HG03095 (cell line): ENCODE data around the gene FHAD1.
"Not testable (repeated sequence)": the region's sequence is repeated elsewhere in the genome, so short reads cannot be mapped to it uniquely, and the experiment has no call there.

Experiments
- ATAC-seq: cut with Tn5 transposase; IDR thresholded peaks from one replicate; pipeline ENCODE4 v1.9.1; 2021; ENCODE audit warnings: moderate library complexity; ENCODE audit not compliant: unreplicated experiment

The FHAD1 gene

DNA sequence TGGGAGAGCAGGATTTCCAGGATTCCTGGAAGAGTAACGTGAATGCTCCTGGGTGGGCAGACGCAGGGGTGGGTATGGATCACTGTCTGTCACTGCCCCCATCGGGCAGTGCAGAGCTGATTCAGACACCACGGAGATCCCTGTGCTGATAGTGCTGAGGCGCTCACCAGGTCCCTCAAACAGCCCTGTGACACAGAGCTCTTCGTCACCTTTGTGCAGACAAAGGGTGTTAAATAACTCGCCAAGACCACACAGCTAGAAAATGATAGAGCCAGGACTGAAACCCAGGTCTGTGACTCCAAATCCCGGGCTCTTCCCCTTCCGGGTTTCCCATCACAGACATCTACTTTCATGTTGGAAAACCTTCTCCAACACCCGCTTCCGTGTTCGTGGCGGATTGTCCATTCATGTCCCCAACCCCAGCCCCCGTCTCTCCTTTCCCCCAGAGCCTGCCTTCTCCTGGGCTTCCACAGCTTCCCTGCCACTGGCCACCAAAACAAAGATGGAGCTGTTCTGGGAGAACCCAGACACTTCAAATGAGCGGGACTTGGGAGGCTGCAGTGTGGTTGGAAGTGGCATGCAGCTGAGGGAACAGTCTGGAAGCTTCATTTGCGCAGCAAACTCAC is 165.3 kb downstream of the FHAD1 start:
- ATAC-seq = no peak

DNA sequence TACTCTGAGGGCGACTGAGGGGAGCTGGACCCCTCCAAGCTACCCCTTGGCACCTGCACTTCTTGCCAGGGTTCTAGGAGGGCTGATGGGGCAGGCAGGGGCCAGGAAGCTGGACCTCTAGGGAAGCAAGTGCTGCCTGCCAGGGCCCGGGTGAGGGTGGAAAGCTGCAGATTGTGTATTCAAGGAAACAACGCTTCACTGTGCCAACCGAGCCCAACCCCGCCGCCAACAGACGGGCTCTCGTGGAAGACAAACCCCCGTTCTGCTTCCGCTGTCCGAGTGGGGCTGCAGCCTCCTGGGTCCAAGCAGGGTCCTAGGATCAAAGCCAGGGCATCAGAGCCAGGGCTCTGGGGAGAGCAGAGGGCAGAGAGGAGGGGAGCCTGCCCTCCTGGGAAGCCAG is 165.8 kb downstream of the FHAD1 start:
- no peak for ATAC-seq

DNA sequence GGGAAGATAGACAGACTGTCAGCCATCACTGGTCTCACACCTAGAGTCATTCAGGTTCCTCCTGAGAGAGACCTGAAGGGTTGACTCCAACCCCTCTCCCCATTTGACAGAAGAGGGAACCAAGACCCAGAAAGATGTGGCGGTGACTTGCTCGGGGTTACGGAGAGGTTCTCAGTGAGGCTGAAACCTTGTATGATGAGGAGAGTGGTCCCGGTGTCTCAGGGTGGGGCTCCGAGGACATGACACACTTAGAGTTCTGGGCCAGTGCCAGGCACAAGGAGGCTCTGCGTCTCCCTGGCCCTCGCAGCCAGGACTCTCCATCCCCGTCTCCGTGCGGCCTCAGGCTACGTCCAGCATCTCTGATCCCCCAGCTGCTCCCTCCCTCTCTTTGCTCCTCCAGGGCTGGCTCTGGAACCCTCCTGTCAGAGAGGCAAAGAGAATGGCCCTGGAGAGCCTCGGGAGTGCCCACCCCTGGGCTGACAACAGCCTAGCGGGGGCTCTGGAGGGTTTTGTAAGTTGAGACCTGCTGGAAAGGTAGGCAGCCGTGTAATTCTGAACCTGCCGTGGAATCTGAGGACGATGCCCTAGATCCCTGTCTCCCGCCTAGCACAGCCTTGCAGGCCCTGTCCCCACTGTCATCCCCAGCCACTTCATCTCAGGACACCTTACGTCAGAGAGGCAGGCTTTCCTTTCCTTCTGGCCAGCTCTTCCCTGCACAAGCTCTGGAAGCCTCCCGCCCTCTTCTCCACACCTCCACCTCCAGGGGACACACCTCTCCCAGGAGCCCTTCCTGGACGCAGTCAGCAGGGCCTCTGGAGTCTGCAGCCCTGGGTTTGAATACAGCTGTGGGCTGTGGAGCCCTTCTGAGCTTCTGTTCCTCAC is 166.8 kb downstream of the FHAD1 start:
- ATAC-seq = no peak

DNA sequence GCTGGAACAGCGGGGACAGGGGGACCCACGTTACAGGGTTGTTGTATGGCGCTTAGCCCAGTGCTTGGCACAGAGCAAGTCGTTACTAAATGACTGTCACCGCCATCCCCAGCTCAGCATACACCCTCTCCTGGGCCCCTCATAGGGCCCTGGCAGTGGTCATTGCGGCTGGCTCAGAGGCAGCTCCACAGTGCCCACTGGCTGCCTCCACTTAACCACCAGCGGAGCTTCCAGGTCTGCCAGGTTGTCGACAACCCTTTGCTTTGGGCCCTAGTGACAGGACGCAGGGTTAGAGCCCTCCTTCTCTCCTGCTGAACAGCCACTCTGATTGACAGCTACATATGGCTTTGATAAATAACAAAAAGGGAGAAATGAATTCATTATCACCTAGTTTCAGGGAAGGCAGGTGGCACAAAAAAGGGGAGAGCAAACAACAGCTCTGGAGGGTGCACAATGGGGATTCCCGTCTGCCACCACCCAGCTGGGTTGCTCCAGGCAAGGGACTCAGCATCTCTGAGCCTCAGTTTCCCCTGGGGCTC is 167.5 kb downstream of the FHAD1 start:
- ATAC-seq = no peak

DNA sequence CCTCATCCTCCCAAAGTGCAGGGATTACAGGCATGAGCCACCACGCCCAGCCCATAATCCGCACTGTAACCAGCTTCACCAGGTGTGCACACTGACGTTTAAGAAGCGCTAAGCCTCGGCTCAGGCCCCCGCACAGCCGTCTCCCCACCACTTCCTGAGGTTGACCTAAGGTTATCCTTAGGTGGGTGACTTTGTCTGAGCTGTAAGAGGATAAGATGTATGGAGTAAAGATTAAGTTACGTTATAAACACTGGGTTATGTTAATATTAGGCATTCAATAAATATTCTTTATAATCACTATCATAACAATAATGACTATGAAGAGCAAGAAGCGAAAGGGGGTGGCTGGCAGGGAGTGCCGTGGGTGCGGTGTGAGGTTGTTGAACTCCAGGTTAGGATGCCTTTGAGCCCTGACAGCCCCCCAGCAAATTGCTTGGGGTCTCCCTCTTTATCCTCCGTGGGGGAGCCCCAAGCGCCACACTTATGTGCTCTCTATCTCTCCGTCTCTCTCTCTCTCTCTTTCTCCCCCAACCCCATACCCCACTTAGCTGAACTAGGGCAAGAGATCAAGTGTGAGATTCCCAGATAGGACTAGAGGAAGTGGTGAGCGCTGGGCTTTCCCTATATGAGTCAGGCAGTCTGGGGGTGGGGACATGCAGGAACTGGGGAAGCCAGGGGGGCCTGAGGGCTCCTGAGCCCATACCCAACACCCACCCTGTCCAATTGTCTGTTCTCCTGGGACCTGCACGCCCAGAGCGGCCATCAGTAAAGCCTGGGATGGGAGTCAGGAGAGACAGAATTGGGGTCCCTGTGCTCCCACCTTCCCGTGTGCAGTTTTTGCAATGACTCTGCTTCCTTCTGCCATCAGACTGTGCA is 170.3 kb downstream of the FHAD1 start:
- ATAC-seq = no peak

DNA sequence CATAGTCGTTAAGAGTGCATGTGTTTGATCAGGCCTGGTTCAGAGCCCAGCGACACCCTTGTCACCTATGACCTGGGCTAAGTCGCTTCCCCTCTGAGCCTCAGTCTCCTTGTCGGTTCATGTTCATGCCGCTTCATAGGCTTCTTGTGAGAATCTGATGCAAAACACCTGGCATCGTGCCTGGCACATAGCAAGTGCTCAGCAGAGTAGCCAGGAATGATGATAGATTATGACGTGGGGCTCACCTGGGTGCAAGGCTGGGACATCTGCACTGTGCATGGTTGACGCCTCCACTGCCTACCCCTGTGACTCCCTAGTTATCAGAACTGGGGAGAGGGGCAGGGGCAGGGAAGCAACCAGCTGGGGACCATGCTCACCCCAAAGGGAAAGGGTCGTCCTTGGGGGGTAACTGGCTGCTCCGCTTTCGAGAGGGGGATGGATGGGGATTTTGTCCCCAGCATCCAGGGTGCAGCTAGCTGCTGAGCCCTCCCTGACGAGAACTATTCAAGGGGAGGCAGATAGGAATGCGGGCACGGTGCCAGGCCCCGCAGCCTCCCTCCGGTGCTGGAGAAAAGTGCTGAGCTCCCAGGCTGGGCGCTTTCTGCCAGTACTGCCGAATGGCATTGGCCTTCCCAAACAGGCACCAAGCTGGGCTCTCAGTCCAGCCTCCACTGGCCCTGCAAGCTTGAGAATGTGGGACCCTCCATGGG is 171.9 kb downstream of the FHAD1 start:
- ATAC-seq = no peak

DNA sequence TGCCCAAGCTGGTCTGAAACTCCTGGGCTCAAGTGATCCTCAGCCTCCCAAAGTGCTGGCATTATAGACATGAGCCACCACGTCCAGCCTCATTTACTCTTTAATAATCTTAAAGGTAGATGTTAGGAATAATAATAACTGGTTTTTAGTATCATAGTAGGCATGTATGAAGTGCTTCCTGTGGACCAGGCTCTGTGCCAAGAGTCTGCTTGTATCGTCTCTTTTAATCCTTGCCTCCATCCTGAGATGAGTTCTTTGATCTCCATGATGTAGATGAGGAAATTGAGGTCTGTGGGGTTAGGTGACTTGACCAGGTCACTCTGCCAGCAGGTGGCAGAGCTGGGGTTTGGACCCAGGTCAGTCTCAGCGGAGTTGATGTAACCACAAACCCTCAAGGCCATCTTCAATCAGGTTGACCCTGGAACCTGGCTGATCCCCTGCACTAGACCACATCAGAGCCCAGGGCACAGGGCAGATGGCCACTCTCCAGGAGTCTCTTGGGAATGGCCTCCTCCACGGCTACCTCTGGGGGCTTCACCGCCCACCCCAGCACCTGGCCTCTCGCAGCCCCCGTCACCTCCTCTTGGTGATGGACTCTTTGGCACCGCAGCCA is 173.9 kb downstream of the FHAD1 start:
- ATAC-seq = no peak

DNA sequence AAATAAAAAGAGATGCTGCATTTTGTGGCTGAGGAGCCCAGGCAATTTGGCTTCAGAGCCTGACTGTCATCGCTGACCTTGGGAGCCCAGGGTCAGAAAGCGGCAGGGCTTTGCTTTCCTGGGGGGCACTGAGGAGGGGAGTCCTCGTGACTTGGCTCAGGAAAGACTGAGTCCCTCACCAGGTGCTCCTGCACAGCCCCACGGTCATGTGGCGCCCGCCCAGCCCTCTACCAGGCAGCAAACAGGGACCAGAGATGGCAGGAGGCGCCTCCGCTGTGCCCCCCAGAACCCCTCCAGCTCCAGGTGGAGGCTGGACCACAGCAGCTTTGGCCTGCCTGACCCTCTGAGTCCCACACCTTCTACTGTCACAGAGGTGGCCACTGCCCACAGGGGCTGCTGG is 175.8 kb downstream of the FHAD1 start:
- no peak for ATAC-seq

DNA sequence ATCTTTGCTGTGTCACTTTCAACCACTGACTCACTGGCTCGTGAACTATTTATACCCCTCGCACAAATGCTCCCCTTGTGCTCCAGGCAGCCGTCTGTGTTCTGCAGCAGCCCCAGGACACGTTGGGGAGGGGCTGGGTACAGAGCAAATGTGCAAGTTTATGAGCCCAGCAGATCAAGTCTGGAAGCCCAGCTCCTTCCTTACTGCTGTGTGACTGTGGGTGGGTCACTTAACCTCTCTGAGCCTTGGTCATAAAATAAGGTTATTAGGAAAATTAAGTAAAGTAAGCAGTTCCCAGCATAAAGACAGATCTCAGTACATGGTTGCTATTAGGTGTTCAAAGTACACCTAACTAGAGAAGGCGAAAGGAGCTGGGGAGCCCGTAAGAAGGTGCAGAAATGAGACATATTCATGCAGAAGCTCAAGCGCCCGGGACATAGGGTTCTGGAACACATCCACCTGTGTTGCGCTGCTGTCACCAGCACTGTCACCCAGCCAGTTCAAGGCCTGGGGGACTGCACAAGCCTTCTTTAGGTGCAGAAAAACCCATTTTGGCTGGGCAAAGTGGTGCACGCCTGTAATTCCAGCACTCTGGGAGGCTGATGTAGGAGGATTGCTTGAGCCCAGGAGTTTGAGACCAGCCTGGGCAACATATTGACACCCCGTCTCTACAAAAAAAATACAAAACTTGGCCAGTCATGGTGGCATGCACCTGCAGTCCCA is 176.5 kb downstream of the FHAD1 start:
- no peak for ATAC-seq

DNA sequence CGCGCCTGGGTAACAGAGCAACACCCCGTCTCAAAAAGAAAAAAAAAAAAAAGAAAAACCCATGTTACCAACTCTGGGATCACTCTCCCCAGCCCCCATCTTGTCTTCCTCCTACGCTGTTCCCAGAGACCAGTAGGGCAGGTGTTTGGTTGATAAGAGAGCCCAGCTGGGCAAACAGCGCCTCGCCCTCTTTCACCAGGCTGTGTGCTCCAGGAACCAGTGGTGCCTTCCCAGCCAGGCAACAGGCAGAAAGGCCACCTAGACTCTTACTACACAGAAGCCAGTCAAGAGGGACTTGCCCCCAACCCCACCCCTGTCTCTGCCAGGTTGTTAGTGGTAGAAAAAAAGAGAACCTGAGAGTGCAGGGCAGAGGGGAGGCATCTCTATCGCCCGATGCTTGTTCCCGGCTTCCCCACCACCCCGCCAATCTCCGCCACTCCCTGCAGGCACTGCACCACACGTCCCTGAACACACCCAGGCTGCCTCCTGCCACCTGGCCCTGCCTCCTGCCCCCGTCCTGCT is 177.2 kb downstream of the FHAD1 start:
- no peak for ATAC-seq

DNA sequence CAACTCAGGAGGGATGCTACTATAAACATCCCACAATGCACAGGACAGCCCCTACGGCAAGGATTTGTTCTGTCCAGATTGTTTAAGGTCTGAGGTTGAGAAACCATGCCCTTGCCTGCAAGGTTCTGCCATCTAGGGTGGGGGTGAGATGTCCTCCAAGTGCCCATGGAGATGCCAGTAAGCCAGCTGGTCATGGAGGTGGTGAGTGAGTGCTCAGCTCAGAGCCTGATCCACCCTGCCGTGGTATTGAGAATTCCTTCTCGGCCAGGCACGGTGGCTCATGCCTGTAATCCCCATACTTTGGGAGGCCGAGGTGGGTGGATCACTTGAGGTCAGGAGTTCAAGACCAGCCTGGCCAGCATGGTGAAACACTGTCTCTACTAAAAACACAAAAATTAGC is 178.0 kb downstream of the FHAD1 start:
- no peak for ATAC-seq

DNA sequence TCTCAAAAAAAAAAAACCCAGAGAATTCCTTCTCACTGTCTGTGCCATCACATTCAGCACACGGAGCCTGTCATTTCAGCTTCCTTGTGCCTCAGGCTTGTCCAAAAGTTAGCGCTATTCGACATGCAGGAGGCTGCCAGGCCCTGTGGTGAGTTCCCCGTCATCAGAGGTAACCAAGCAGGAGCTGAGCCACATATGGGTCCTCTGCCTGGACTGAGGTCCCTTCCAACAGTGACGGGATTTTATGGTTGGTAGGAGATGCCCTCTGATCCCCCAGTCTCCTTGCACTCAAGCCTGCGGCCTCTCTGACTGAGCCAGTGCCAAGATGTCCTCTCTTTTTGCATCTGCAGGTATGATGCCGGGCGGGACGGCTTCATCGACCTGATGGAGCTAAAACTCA is 178.5 kb downstream of the FHAD1 start:
- no peak for ATAC-seq

DNA sequence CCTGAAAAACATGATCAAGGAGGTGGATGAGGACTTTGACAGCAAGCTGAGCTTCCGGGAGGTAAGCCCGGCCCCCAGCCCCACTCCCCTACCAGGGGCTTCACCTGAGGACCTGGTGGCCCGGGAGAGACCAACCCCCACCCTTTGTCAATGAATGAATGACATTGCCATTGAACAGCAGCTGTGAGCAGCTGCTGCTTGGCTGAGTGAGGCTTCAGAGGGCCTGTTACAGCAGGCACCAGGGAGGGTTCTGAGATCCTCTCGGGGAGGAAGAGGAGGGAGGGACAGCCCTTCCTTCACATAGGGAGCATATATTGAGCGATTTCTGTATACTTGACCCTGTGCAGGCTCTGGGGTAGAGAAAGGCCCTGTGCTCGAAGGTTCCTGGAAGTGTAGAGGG is 178.9 kb downstream of the FHAD1 start:
- no peak for ATAC-seq

DNA sequence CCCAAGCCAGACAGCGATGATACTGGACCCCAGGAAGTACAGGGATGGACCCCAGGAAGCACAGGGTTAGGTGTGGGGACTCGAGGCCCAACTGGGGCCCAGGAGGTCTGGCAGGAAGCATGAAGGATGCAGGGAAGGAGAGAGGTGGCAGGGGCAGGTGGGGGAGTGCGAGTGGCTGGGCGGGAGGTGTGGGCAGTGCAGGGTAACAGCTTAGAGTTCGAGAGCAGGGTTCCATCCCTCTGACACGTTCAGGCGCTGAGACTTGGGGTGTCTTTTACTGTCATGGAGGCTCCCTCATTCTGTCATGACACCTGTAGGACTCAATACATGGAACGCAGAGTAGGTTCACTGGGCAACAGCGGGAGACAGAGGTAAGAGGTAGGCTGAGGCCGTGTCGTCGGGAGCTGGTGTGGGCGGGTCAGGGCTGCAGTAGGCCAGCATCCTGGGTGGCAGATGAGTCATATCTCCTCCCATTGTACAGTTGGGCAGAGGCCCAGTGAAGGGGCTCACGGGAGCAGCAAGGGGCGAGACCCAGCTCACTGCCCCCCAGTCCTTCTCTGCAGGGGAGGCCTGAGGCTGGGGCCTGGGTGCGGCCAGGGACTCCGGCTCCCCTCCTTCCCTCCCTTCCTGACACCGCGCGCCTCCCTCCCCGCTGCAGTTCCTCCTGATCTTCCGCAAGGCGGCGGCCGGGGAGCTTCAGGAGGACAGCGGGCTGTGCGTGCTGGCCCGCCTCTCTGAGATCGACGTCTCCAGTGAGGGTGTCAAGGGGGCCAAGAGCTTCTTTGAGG is 179.7 kb downstream of the FHAD1 start:
- no peak for ATAC-seq

DNA sequence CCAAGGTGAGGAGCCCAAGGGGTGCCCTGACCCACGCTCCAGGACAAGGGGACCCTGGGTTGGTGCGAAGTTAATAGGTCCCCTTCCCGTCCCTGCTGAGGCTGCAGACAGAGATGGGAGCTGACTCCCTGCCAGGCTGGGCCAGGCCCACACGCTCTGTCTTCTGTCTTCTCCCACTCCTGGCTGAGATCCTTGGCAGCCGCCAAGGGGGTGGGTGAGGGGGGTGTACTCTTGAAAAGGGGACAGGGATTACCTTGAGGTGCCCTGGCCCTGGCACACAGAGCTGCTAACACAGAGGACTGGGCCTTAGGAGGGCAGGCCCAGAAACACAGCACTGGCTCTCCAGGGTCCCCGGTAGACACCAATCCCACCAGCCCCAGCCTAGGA is 180.2 kb downstream of the FHAD1 start:
- no peak for ATAC-seq

DNA sequence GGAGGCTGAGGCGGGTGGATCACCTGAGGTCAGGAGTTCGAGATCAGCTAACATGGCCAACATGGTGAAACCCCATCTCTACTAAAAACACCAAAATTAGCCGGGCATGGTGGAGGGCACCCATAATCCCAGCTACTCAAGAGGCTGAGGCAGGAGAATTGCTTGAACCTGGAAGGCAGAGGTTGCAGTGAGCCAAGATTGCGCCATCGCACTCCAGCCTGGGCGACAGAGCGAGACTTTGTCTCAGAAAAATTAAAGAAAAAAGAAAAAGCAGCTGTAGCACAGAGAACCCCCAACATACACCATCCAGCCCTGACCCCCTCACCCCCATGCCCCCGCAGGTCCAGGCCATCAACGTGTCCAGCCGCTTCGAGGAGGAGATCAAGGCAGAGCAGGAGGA is 181.2 kb downstream of the FHAD1 start:
- ATAC-seq = not testable (repeated sequence)

DNA sequence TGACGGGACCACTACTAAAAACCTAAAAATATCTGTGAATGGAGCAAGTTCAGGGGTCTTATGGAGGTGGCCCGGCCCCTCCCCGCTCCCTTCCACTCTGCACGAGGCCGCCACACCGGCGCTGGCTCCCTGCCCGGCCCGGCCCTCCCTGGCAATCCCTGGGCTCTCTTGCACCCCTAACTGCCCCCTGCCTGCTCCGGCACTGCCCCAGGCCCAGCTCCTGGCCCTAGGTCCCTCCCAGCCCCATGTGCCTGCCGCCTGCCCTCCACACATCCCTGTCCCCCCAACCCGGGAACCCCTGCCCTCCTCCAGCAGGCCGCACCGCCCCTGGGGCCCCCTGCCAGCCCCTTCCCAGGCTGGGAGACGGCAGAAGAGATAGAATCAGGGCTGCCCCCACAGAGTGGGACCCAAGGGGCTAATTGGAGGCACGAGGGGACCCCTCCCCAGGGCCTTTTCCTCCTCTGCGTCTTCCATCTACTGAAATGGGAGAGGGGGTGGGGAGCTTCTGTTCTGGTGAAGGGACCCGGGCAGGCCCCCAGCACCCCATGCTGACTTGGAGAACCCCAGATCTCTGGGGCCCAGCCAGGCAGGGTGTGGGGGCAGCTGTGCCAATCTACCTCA is 181.9 kb downstream of the FHAD1 start:
- no peak for ATAC-seq

DNA sequence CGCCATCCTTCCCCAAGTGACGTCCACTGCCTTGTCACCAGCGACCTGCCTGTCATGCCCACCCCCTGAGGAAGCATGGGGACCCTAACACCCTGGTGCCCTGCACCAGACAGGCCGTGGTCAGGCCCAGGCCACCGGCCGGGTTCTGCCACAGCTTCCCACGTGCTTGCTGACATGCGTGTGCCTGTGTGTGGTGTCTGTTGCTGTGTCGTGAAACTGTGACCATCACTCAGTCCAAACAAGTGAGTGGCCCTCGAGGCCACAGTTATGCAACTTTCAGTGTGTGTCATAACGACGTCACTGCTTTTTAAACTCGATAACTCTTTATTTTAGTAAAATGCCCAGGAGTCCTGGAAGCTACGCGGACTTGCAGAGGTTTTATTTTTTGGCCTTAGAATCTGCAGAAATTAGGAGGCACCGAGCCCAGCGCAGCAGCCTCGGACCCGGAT is 182.7 kb downstream of the FHAD1 start:
- ATAC-seq = no peak
